Motor neuron (in vitro differentiated cells): ENCODE data around the gene IL15RA. TPM values are rescaled to one million over a fixed set of nuclear protein-coding genes. Genes with fewer than 3 reads are reported as not detected.

ENCODE experiments used
- ATAC-seq, 8 experiments: fragments of 200-7000 bp; cut with Tn5 transposase; replicated peaks in 6 of 8; 2 replicates each; pipeline ENCODE4 v1.8.0; 2021; ENCODE audit warnings: mild to moderate bottlenecking in 8 of 8, moderate library complexity in 8 of 8
- H3K27ac ChIP-seq, 2 donors: fragments of 250-450 bp; sonication (Bioruptor Pico); 2 replicates each; pipeline ENCODE4 v1.9.0; 2021; ENCODE audit warnings: antibody characterized with exemption in 2 of 2, mild to moderate bottlenecking in 2 of 2, moderate library complexity in 1 of 2
- H3K4me1 ChIP-seq, 2 donors: fragments of 250-450 bp; sonication (Bioruptor Pico); replicated peaks in 1 of 2; 2 replicates each; pipeline ENCODE4 v1.6.1; 2021; ENCODE audit warnings: antibody characterized with exemption in 2 of 2, mild to moderate bottlenecking in 2 of 2, moderate library complexity in 1 of 2
- H3K4me3 ChIP-seq, 5 donors: fragments of 250-450 bp; sonication (Bioruptor Pico); 2 replicates each; pipeline ENCODE4 v1.9.0; 2021; ENCODE audit warnings: antibody characterized with exemption in 5 of 5, mild to moderate bottlenecking in 5 of 5, moderate library complexity in 4 of 5
- WGBS, 10 experiments: fragments of 450-650 bp; shearing (Covaris generic); methylation state at CpG; one replicate each; pipeline ENCODE4 v1.0.0; 2022; 5-methylcytosine and 5-hydroxymethylcytosine counted together
- in situ Hi-C, 9 experiments: fragments of 400-800 bp; cut with MboI; loops; one replicate each; pipeline ENCODE4 v1.15.0; 2021; ENCODE audit warnings: low sequenced_read_pairs in 9 of 9, low pct_unique_long_range_greater_than_20kb in 2 of 9; ENCODE audit not compliant: unreplicated experiment in 9 of 9
- total RNA-seq, 8 experiments: library from RNA; unstranded; fragments of 300-600 nt; gene quantifications; 2 replicates each; pipeline versions ENCODE4 v1.2.3 to v1.2.4, GENCODE V29; 2022

Gene IL15RA
- total RNA-seq, 8 experiments from 2014 or later = 0.38 to 29.9 (median 0.64) TPM; not detected in 3

GRCh38 chr10:5999440-6000165, 22.3 kb upstream of the IL15RA start:
- in situ Hi-C loops = no loop called here
- ATAC-seq = no peak

GRCh38 chr10:5996696-5997095, 19.4 kb upstream of the IL15RA start:
- in situ Hi-C loops = no loop called here
- Histone ChIP-seq H3K27ac (no peak overlapping the region), H3K4me1 (no peaks in the 10 kb centered on the region), H3K4me3 (no peak overlapping the region)
- 0 to 93% (median 34%) methylated on average over 1 to 4 of the region's 4 CpGs; no CpG with 5 or more reads in 1 of the 10 experiments for WGBS, 10 experiments
- ATAC-seq = no peak

More at GRCh38 chr10:5999440-6000165, 22.3 kb upstream of the IL15RA start:
- no peak overlapping the region for H3K4me3 ChIP-seq
- WGBS, 10 experiments = 0 to 100% (median 69%) methylated on average over 1 to 14 of the region's 20 CpGs; no CpG with 5 or more reads in 1 of the 10 experiments
- no peaks in the 10 kb centered on the region for H3K4me1 ChIP-seq
- no peak overlapping the region for H3K27ac ChIP-seq

- H3K4me1 ChIP-seq = no peaks in the 10 kb centered on the region
- ATAC-seq = no peak
- WGBS, 10 experiments = 19 to 100% (median 84%) methylated on average over 1 of the region's 1 CpG; no CpG with 5 or more reads in 2 of the 10 experiments
- H3K4me3 ChIP-seq = no peak overlapping the region
- in situ Hi-C loops = no loop called here
- no peak overlapping the region for H3K27ac ChIP-seq
Measured at GRCh38 chr10:5992398-5992797, 15.1 kb upstream of the IL15RA start.

GRCh38 chr10:5991708-5992107, 14.4 kb upstream of the IL15RA start:
- Histone ChIP-seq H3K4me3 (no peak overlapping the region), H3K4me1 (no peaks in the 10 kb centered on the region), H3K27ac (no peak overlapping the region)
- ATAC-seq = no peak
- in situ Hi-C loops = no loop called here

GRCh38 chr10:5989756-5990155, 12.4 kb upstream of the IL15RA start:
- 14 to 100% (median 64%) methylated on average over 1 to 2 of the region's 2 CpGs for WGBS, 10 experiments

DNA sequence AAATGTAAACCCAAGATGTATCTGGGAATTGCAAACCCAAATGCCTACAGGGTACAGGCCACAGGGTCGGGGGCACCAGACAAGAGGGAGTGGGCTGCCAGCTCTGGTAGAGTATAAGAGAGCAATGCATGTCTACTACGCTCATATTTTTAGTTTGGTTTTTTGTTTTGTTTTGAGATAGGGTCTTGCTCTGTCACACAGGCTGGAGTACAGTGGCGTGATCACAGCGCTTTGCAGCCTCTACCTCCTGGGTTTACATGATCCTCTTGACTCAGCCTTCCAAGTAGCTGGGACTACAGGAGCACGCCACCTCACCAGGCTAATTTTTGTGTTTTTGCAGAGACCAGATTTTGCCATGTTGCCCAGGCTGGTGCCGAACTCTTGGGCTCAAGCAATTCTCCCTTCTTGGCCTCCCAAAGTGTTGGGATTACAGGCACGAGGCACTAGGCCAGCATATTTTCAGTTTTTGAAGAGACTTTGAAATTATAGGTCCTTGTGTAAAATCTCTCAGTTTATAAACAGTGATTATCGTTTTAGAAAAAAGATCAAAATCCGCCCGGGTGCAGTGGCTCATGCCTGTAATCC, 11.1 kb upstream of the IL15RA start:
- Histone ChIP-seq H3K4me3 (no peak overlapping the region), H3K27ac (no peak overlapping the region), H3K4me1 (peaks cover 0 to 2% of the 10 kb centered on the region in 2 donors)
- ATAC-seq = no peak
- in situ Hi-C loops = no loop called here
- 37 to 89% (median 76%) methylated on average over 2 to 8 of the region's 10 CpGs; no CpG with 5 or more reads in 2 of the 10 experiments for WGBS, 10 experiments

More at GRCh38 chr10:5989756-5990155, 12.4 kb upstream of the IL15RA start:
- no peak overlapping the region for H3K27ac ChIP-seq
- H3K4me1 ChIP-seq = no peaks in the 10 kb centered on the region
- ATAC-seq = no peak
- in situ Hi-C loops = no loop called here
- no peak overlapping the region for H3K4me3 ChIP-seq

DNA sequence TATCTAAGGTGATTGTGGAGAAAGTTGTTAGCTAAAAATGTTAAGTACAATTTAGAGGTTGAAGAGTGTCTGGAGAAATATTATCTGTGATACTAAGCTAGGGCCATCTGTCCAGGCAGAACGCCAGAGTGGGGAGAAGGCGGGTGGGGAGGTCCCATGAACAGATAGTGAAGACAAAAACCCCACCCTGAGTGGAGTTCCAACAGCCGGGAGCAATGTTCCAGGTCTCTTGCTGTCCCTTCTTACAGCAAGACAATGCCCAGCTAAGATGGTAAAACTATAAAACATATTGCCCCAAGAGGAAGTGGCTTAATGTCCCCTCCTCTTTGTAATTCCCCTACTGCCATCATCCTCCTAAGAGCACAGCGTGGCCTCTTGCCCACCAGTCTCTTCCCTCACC, 10.4 kb upstream of the IL15RA start:
- Histone ChIP-seq H3K4me3 (no peak overlapping the region), H3K4me1 (peaks cover 0 to 2% of the 10 kb centered on the region in 2 donors), H3K27ac (no peak overlapping the region)
- peak in 1 of 8 experiments; percentile 43 for ATAC-seq
- in situ Hi-C loops = no loop called here
- WGBS, 10 experiments = 0 to 100% (median 81%) methylated on average over 1 to 4 of the region's 4 CpGs; no CpG with 5 or more reads in 2 of the 10 experiments

DNA sequence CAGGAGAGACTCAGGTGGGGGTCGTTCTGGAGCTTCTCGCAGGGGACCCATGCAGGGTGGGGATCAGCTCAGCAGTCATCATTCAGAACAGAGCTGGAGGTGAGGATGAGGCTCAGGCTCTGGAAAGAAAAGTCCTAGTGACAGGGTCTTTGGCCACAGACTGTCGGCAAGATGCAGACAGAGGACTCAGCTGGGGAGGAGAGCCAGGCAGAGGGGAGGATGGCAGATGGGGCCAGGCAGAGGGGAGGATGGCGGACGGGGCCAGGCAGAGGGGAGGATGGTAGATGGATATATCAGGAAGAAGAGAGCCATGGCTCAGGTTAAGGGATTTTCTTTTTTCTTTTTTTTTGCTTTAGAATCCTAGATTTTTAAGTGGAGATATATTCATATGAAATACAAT, 7.7 kb upstream of the IL15RA start:
- H3K4me3 ChIP-seq = no peak overlapping the region
- H3K4me1 ChIP-seq = peaks cover 0 to 2% of the 10 kb centered on the region in 2 donors
- 0 to 94% (median 0%) methylated on average over 1 to 3 of the region's 5 CpGs; no CpG with 5 or more reads in 7 of the 10 experiments for WGBS, 10 experiments
- ATAC-seq = no peak
- in situ Hi-C loops = no loop called here
- H3K27ac ChIP-seq = no peak overlapping the region

GRCh38 chr10:5983774-5984173, 6.4 kb upstream of the IL15RA start:
- ATAC-seq = peak in 2 of 8 experiments; percentile 56 to 77
- in situ Hi-C loops = no loop called here
- no peak overlapping the region for H3K4me3 ChIP-seq
- H3K4me1 ChIP-seq = peaks cover 0 to 2% of the 10 kb centered on the region in 2 donors
- 48 to 100% (median 68%) methylated on average over 1 to 9 of the region's 9 CpGs; no CpG with 5 or more reads in 3 of the 10 experiments for WGBS, 10 experiments
- H3K27ac ChIP-seq = no peak overlapping the region

- WGBS, 10 experiments = 48 to 86% (median 79%) methylated on average over 2 to 8 of the region's 9 CpGs; no CpG with 5 or more reads in 3 of the 10 experiments
- Histone ChIP-seq H3K4me1 (peaks cover 4 to 5% of the 10 kb centered on the region in 2 donors), H3K4me3 (no peak overlapping the region), H3K27ac (no peak overlapping the region)
- in situ Hi-C loops = no loop called here
- ATAC-seq = no peak
Measured at GRCh38 chr10:5981529-5981928, 4.2 kb upstream of the IL15RA start.

- H3K4me3 ChIP-seq = peak overlapping the region; percentile 31 to 57 (median 42)
Measured at GRCh38 chr10:5978230-5978489, 817 bp upstream of the IL15RA start.

DNA sequence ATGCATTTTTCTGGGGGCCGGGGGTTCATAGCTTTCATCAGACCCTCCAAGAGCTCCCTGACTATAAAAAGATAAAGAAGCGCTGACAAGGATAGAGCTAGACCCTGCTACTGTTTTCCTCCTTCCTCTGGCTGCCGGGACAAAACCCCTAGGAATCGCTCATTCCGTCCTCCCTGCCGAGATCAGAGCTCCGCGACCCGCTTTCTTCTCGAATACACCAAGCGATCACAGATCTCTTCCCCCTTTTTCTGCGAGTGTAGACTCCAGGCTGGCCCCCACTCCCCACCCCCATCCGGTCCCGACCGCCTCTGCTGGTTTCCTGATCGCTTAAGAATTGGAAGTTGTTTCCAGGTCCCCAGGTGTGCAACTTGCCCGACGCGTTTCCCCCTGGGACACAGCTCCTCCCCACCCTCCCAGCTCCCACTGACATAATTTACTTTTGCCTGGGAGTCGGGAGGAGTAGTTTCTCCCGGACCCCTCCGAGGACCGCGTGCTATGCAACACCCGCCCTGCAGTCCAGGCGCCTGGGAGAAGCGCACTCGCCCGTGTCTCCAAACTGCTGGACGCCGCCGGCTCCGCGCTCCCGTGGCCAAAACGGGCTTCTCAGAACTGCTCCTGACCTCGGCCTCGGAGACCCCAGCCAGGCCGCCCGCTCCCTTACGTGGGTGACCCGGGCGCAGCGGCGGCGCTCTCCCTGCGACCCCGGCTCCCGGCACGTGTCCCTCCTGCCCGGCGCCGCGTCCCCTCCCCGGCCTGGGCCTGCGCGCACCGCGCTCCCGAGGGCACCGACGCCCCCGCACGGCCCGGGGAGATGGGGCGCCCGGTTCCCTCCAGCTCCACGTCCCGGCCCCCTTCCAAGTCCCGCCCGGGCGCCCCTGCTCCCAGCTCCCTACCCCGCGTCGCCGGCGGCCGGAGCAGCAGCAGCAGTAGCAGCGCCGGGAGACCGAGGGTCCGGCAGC, 552 bp downstream of the IL15RA start:
- in situ Hi-C loops = no loop called here
- Histone ChIP-seq H3K4me1 (peaks cover 2 to 4% of the 10 kb centered on the region in 2 donors), H3K27ac (no peak overlapping the region), H3K4me3 (peak overlapping the region; percentile 31 to 57 (median 42))
- WGBS, 10 experiments = 0 to 43% (median 10%) methylated on average over 1 to 16 of the region's 82 CpGs; no CpG with 5 or more reads in 2 of the 10 experiments
- ATAC-seq = peak in 7 of 8 experiments; percentile 38 to 58 (median 47)

More at GRCh38 chr10:5978230-5978489, 817 bp upstream of the IL15RA start:
- peaks cover 2 to 4% of the 10 kb centered on the region in 2 donors for H3K4me1 ChIP-seq
- in situ Hi-C loops = no loop called here
- 0 to 80% (median 3%) methylated on average over 1 to 5 of the region's 6 CpGs; no CpG with 5 or more reads in 3 of the 10 experiments for WGBS, 10 experiments
- no peak for ATAC-seq
- no peak overlapping the region for H3K27ac ChIP-seq
